ENCODE data around the gene ANO10. TPM values are rescaled to one million over a fixed set of nuclear protein-coding genes. Genes with fewer than 3 reads are reported as not detected.

The ANO10 gene
- total RNA-seq, 4 donors from 2014 or later, result 20.9 to 70.5 (median 48.0) TPM

- WGBS, 2 donors (ENCODE audit: low coverage in 1 of 2), result 83 to 95% methylated on average over 1 to 3 of the region's 3 CpGs
Observed at GRCh38 chr3:43531835-43532234, 90.0 kb downstream of the ANO10 start.

GRCh38 chr3:43528498-43529099, 93.2 kb downstream of the ANO10 start:
- H3K27ac ChIP-seq, result no peak overlapping the region
- in situ Hi-C loops (cut with MboI; ENCODE audit: low pct_ligation_motif_present in 1 of 4, low pct_unique_long_range_greater_than_20kb in 1 of 4, low sequenced_read_pairs in 3 of 4) (loop anchor here in 1 of 4 donors (25.0 kb wide), 1 partner anchor 684 kb away; no protein-coding TSS in a partner anchor), intact Hi-C loops (cut with DNase I; ENCODE audit: low total_unique reads) (no loop called here)
- no peaks in the 10 kb centered on the region for H3K27me3 ChIP-seq
- no peak for DNase-seq
- peaks cover 0 to 7% (median 0%) of the 10 kb centered on the region in 4 donors for H3K36me3 ChIP-seq
- H3K9me3 ChIP-seq, result no peaks in the 10 kb centered on the region
- H3K4me1 ChIP-seq, result no peaks in the 10 kb centered on the region
- H3K4me3 ChIP-seq, result no peak overlapping the region
- TF ChIP-seq EP300 (IDR thresholded peaks at IDR 0.05; ENCODE audit: low read depth) (no peak), POLR2AphosphoS5 (IDR thresholded peaks at IDR 0.05) (no peak), CTCF (IDR thresholded peaks at IDR 0.05) (no peak), POLR2A (IDR thresholded peaks at IDR 0.05) (no peak)

More at GRCh38 chr3:43531835-43532234, 90.0 kb downstream of the ANO10 start:
- in situ Hi-C loops (cut with MboI; ENCODE audit: low pct_ligation_motif_present in 1 of 4, low pct_unique_long_range_greater_than_20kb in 1 of 4, low sequenced_read_pairs in 3 of 4) (loop anchor here in 1 of 4 donors (25.0 kb wide), 1 partner anchor 680 kb away; no protein-coding TSS in a partner anchor), intact Hi-C loops (cut with DNase I; ENCODE audit: low total_unique reads) (no loop called here)
- TF ChIP-seq POLR2A (IDR thresholded peaks at IDR 0.05) (no peak), POLR2AphosphoS5 (IDR thresholded peaks at IDR 0.05) (no peak), EP300 (IDR thresholded peaks at IDR 0.05; ENCODE audit: low read depth) (no peak), CTCF (IDR thresholded peaks at IDR 0.05) (no peak)
- Histone ChIP-seq H3K9me3 (no peaks in the 10 kb centered on the region), H3K36me3 (peaks cover 0 to 7% (median 0%) of the 10 kb centered on the region in 4 donors), H3K27me3 (no peaks in the 10 kb centered on the region), H3K4me1 (no peaks in the 10 kb centered on the region), H3K4me3 (no peak overlapping the region), H3K27ac (no peak overlapping the region)
- DNase-seq, result no peak

GRCh38 chr3:43526956-43527355, 94.9 kb downstream of the ANO10 start:
- Histone ChIP-seq H3K4me3 (no peak overlapping the region), H3K27me3 (no peaks in the 10 kb centered on the region), H3K4me1 (no peaks in the 10 kb centered on the region), H3K9me3 (no peaks in the 10 kb centered on the region), H3K27ac (no peak overlapping the region), H3K36me3 (peaks cover 0 to 7% (median 0%) of the 10 kb centered on the region in 4 donors)
- intact Hi-C loops (cut with DNase I; ENCODE audit: low total_unique reads), result no loop called here
- in situ Hi-C loops (cut with MboI; ENCODE audit: low pct_ligation_motif_present in 1 of 4, low pct_unique_long_range_greater_than_20kb in 1 of 4, low sequenced_read_pairs in 3 of 4), result loop anchor here in 1 of 4 donors (25.0 kb wide), 1 partner anchor 685 kb away; no protein-coding TSS in a partner anchor
- no peak for TF ChIP-seq POLR2AphosphoS5 (IDR thresholded peaks at IDR 0.05)
- TF ChIP-seq CTCF (IDR thresholded peaks at IDR 0.05), result no peak
- no peak for DNase-seq

- Histone ChIP-seq H3K4me3 (no peak overlapping the region), H3K27me3 (no peaks in the 10 kb centered on the region), H3K9me3 (no peaks in the 10 kb centered on the region), H3K4me1 (no peaks in the 10 kb centered on the region), H3K36me3 (peaks cover 0 to 7% (median 0%) of the 10 kb centered on the region in 4 donors), H3K27ac (no peak overlapping the region)
- DNase-seq, result no peak
- WGBS, 2 donors (ENCODE audit: low coverage in 1 of 2), result 75 to 86% methylated on average over 4 of the region's 4 CpGs
- TF ChIP-seq POLR2A (IDR thresholded peaks at IDR 0.05) (no peak), EP300 (IDR thresholded peaks at IDR 0.05; ENCODE audit: low read depth) (no peak), POLR2AphosphoS5 (IDR thresholded peaks at IDR 0.05) (no peak), CTCF (IDR thresholded peaks at IDR 0.05) (no peak)
- in situ Hi-C loops (cut with MboI; ENCODE audit: low pct_ligation_motif_present in 1 of 4, low pct_unique_long_range_greater_than_20kb in 1 of 4, low sequenced_read_pairs in 3 of 4), result loop anchor here in 1 of 4 donors (25.0 kb wide), 1 partner anchor 686 kb away; no protein-coding TSS in a partner anchor
- intact Hi-C loops (cut with DNase I; ENCODE audit: low total_unique reads), result no loop called here
Observed at GRCh38 chr3:43525941-43526607, 95.7 kb downstream of the ANO10 start.
